HG03025 (cell line): ENCODE data around the gene ACTBL2.
"Not testable (repeated sequence)": the region's sequence is repeated elsewhere in the genome, so short reads cannot be mapped to it uniquely, and the experiment has no call there.

Experiments
- ATAC-seq: cut with Tn5 transposase; IDR thresholded peaks from one replicate; pipeline ENCODE4 v1.9.1; 2021; ENCODE audit warnings: mild to moderate bottlenecking, moderate library complexity; ENCODE audit not compliant: unreplicated experiment, low FRiP score

Gene ACTBL2

GRCh38 chr5:57494104-57495098, 11.8 kb upstream of the ACTBL2 start:
- ATAC-seq: no peak

- no peak for ATAC-seq
These were observed 10.4 kb upstream of the ACTBL2 start for GRCh38 chr5:57493034-57493433.

- no peak for ATAC-seq
These were observed 10.0 kb upstream of the ACTBL2 start for GRCh38 chr5:57492632-57493031.

GRCh38 chr5:57491369-57491965, 8.9 kb upstream of the ACTBL2 start:
- no peak for ATAC-seq

GRCh38 chr5:57488215-57488955, 5.8 kb upstream of the ACTBL2 start:
- no peak for ATAC-seq

GRCh38 chr5:57486027-57486602, 3.5 kb upstream of the ACTBL2 start:
- ATAC-seq: no peak

- ATAC-seq: no peak
These were observed 3.8 kb downstream of the ACTBL2 start for GRCh38 chr5:57478826-57479225.

GRCh38 chr5:57476601-57477056, 6.0 kb downstream of the ACTBL2 start:
- no peak for ATAC-seq

- ATAC-seq: no peak
These were observed 12.3 kb downstream of the ACTBL2 start for GRCh38 chr5:57470339-57470738.

- no peak for ATAC-seq
These were observed 14.0 kb downstream of the ACTBL2 start for GRCh38 chr5:57468481-57469163.

GRCh38 chr5:57466544-57466943, 16.1 kb downstream of the ACTBL2 start:
- ATAC-seq: no peak

GRCh38 chr5:57460056-57460455, 22.6 kb downstream of the ACTBL2 start:
- ATAC-seq: not testable (repeated sequence)

GRCh38 chr5:57458443-57458842, 24.2 kb downstream of the ACTBL2 start:
- no peak for ATAC-seq

- no peak for ATAC-seq
These were observed 26.0 kb downstream of the ACTBL2 start for GRCh38 chr5:57456531-57457135.

GRCh38 chr5:57455511-57456455, 26.8 kb downstream of the ACTBL2 start:
- ATAC-seq: no peak

GRCh38 chr5:57454896-57455295, 27.7 kb downstream of the ACTBL2 start:
- ATAC-seq: no peak

- ATAC-seq: no peak
These were observed 28.9 kb downstream of the ACTBL2 start for GRCh38 chr5:57453728-57454127.

GRCh38 chr5:57452885-57453284, 29.7 kb downstream of the ACTBL2 start:
- no peak for ATAC-seq
